NCI-H345 treated with DMSO at 0.1 percent for 48 hours (cell line): ENCODE results near the gene CXCL12.

Experiments used
- DNase-seq: peaks from one replicate; lab custom pipeline; 2025; ENCODE audit not compliant: unreplicated experiment; lab: John Stamatoyannopoulos, UW

Gene CXCL12

GRCh38 chr10:44399659-44400451 is 15.0 kb upstream of the CXCL12 start:
- no peak for DNase-seq

GRCh38 chr10:44398747-44399658 is 14.1 kb upstream of the CXCL12 start:
- DNase-seq = no peak

- DNase-seq = no peak
Observed at GRCh38 chr10:44398271-44398670, 13.4 kb upstream of the CXCL12 start.

GRCh38 chr10:44397476-44398225 is 12.8 kb upstream of the CXCL12 start:
- DNase-seq = no peak

- DNase-seq = no peak
Observed at GRCh38 chr10:44396671-44397191, 11.8 kb upstream of the CXCL12 start.

GRCh38 chr10:44395902-44396670 is 11.2 kb upstream of the CXCL12 start:
- no peak for DNase-seq

- no peak for DNase-seq
Observed at GRCh38 chr10:44395396-44395795, 10.5 kb upstream of the CXCL12 start.

- no peak for DNase-seq
Observed at GRCh38 chr10:44394696-44395381, 9.9 kb upstream of the CXCL12 start.

GRCh38 chr10:44393834-44394547 is 9.1 kb upstream of the CXCL12 start:
- DNase-seq = no peak

- no peak for DNase-seq
Observed at GRCh38 chr10:44393051-44393630, 8.2 kb upstream of the CXCL12 start.

GRCh38 chr10:44392420-44392819 is 7.5 kb upstream of the CXCL12 start:
- DNase-seq = no peak

- no peak for DNase-seq
Observed at GRCh38 chr10:44391981-44392380, 7.1 kb upstream of the CXCL12 start.

- DNase-seq = no peak
Observed at GRCh38 chr10:44390585-44391072, 5.7 kb upstream of the CXCL12 start.

- no peak for DNase-seq
Observed at GRCh38 chr10:44389556-44389955, 4.7 kb upstream of the CXCL12 start.

GRCh38 chr10:44389150-44389549 is 4.3 kb upstream of the CXCL12 start:
- DNase-seq = no peak

- DNase-seq = no peak
Observed at GRCh38 chr10:44388641-44389040, 3.7 kb upstream of the CXCL12 start.

GRCh38 chr10:44387853-44388251 is 3.0 kb upstream of the CXCL12 start:
- no peak for DNase-seq

GRCh38 chr10:44386546-44387052 is 1.7 kb upstream of the CXCL12 start:
- no peak for DNase-seq
